ENCODE results near the gene FILIP1. TPM values are rescaled to one million over a fixed set of nuclear protein-coding genes. Genes with fewer than 3 reads are reported as not detected.

The FILIP1 gene
- total RNA-seq, 1 experiment from 2014 or later = 2.9 TPM

- peak overlapping the region; percentile 41 for H3K4me3 Mint-ChIP-seq
- H3K36me3 Mint-ChIP-seq = no peaks in the 10 kb centered on the region
- H3K27ac Mint-ChIP-seq = no peak overlapping the region
- peaks cover 31% of the 10 kb centered on the region for H3K4me1 Mint-ChIP-seq
- ATAC-seq (no peak), DNase-seq (ENCODE audit: low spot score) (no peak)
- ChIA-PET POLR2A (no interaction called here), CTCF (no interaction called here)
- H3K27me3 Mint-ChIP-seq (ENCODE audit: low read depth) = no peaks in the 10 kb centered on the region
- TF ChIP-seq ZNF416 (CRISPR knock-in tag; IDR thresholded peaks at IDR 0.05) = no peak
- TF ChIP-seq ZNF219 (CRISPR knock-in tag; IDR thresholded peaks at IDR 0.05; ENCODE audit: borderline replicate concordance) = no peak
- TF ChIP-seq ZNF423 (CRISPR knock-in tag; IDR thresholded peaks at IDR 0.05) = no peak
- TF ChIP-seq MXD4 (CRISPR knock-in tag; IDR thresholded peaks at IDR 0.05; ENCODE audit: borderline replicate concordance) = no peak
- TF ChIP-seq NR3C1 (CRISPR knock-in tag; conservative IDR thresholded peaks at IDR 0.05; ENCODE audit: low read depth) = no peak
- no peak for TF ChIP-seq ZSCAN18 (CRISPR knock-in tag; IDR thresholded peaks at IDR 0.05)
- TF ChIP-seq E2F5 (CRISPR knock-in tag; IDR thresholded peaks at IDR 0.05) = no peak
- TF ChIP-seq TEAD1 (CRISPR knock-in tag; IDR thresholded peaks at IDR 0.05) = no peak
- no peak for TF ChIP-seq ATF3 (CRISPR knock-in tag; conservative IDR thresholded peaks at IDR 0.05)
- TF ChIP-seq ZNF512 (CRISPR knock-in tag; IDR thresholded peaks at IDR 0.05; ENCODE audit: borderline replicate concordance) = no peak
- no peak for TF ChIP-seq NR2C2 (CRISPR knock-in tag; IDR thresholded peaks at IDR 0.05)
- no peak for TF ChIP-seq E2F1 (CRISPR knock-in tag; IDR thresholded peaks at IDR 0.05)
- no peak for TF ChIP-seq GTF2I (CRISPR knock-in tag; conservative IDR thresholded peaks at IDR 0.05)
- no peak for TF ChIP-seq ZNF396 (CRISPR knock-in tag; IDR thresholded peaks at IDR 0.05; ENCODE audit: borderline replicate concordance)
- H3K9me3 Mint-ChIP-seq = no peaks in the 10 kb centered on the region
Observed at GRCh38 chr6:75286955-75287354, 206.6 kb downstream of the FILIP1 start.

GRCh38 chr6:75285283-75285639, 208.3 kb downstream of the FILIP1 start:
- no peaks in the 10 kb centered on the region for H3K36me3 Mint-ChIP-seq
- no peak overlapping the region for H3K27ac Mint-ChIP-seq
- POLR2A ChIA-PET = interaction anchor here (0.6 to 1.9 kb wide), 4 partner anchors 10 to 50 kb away, joined by 3 to 12 read pairs (median 8); no protein-coding TSS in a partner anchor
- H3K4me3 Mint-ChIP-seq = no peak overlapping the region
- DNase-seq (ENCODE audit: low spot score) (no peak), ATAC-seq (no peak)
- CTCF ChIA-PET = interaction anchor here (0.8 to 2.2 kb wide), 2 partner anchors 12 to 14 kb away, joined by 3 to 8 read pairs; no protein-coding TSS in a partner anchor
- H3K27me3 Mint-ChIP-seq (ENCODE audit: low read depth) = no peaks in the 10 kb centered on the region
- H3K9me3 Mint-ChIP-seq = no peaks in the 10 kb centered on the region
- TF ChIP-seq AR (CRISPR knock-in tag; IDR thresholded peaks at IDR 0.05) (no peak), USF1 (CRISPR knock-in tag; IDR thresholded peaks at IDR 0.05) (no peak), PREB (CRISPR knock-in tag; IDR thresholded peaks at IDR 0.05; ENCODE audit: borderline replicate concordance) (no peak), SMAD3 (CRISPR knock-in tag; IDR thresholded peaks at IDR 0.05; ENCODE audit: borderline replicate concordance) (no peak), HMGXB4 (CRISPR knock-in tag; IDR thresholded peaks at IDR 0.05) (no peak)
- H3K4me1 Mint-ChIP-seq = peaks cover 36% of the 10 kb centered on the region
